IMR-90 (cell line): ENCODE results near the gene SPINK4. TPM values are rescaled to one million over a fixed set of nuclear protein-coding genes. Genes with fewer than 3 reads are reported as not detected.

Source experiments
- ATAC-seq: fragments of 200-7000 bp; cut with Tn5 transposase; 2 replicates; pipeline ENCODE4 v1.9.1; 2020; ENCODE audit warnings: low read depth, mild to moderate bottlenecking, moderate library complexity
- BruUV-seq: library from RNA; stranded (reverse); fragments of 400-500 nt; replicated peaks from 2 replicates; lab custom pipeline; 2021; lab: Mats Ljungman, UMichigan
- CTCF ChIA-PET: fragments of 300-600 bp; formaldehyde crosslinking; extraction: SDS; loops from one replicate; lab custom pipeline; 2021; ENCODE audit warnings: antibody characterized with exemption; lab: Yijun Ruan, JAX
- POLR2A ChIA-PET: fragments of 300-600 bp; sonication (Branson Sonifier 250); formaldehyde crosslinking; loops from one replicate; lab custom pipeline; 2022; ENCODE audit warnings: antibody characterized with exemption; ENCODE audit not compliant: unreplicated experiment; lab: Charles Lee
- DNase-seq: peaks from one replicate; pipeline ENCODE4 v3.0.0; 2013
- H2AFZ ChIP-seq: replicated peaks from 2 replicates; pipeline ENCODE3; 2013; ENCODE audit warnings: low read length, mild to moderate bottlenecking; ENCODE audit not compliant: poor library complexity
- H2AK5ac ChIP-seq: 2 replicates; pipeline ENCODE4 v1.6.1; 2013; ENCODE audit warnings: low read depth, low read length, inconsistent platforms
- H2AK9ac ChIP-seq: replicated peaks from 2 replicates; pipeline ENCODE3; 2013; ENCODE audit warnings: mild to moderate bottlenecking, low read depth, low read length, moderate library complexity; ENCODE audit not compliant: poor library complexity
- H2BK120ac ChIP-seq: 2 replicates; pipeline ENCODE4 v1.6.1; 2013; ENCODE audit warnings: low read depth, low read length, inconsistent platforms
- H2BK15ac ChIP-seq: 3 replicates; pipeline ENCODE4 v1.6.1; 2013; ENCODE audit warnings: low read depth, low read length, inconsistent platforms
- H2BK20ac ChIP-seq: 2 replicates; pipeline ENCODE4 v1.6.1; 2013; ENCODE audit warnings: low read depth, mild to moderate bottlenecking, inconsistent platforms, low read length, moderate library complexity
- H2BK5ac ChIP-seq: 2 replicates; pipeline ENCODE4 v1.6.1; 2013; ENCODE audit warnings: mild to moderate bottlenecking, low read depth, low read length, inconsistent platforms; ENCODE audit not compliant: poor library complexity, severe bottlenecking
- H3K14ac ChIP-seq: replicated peaks from 2 replicates; pipeline ENCODE4 v1.6.1; 2013; ENCODE audit warnings: low read depth, low read length, inconsistent platforms
- H3K18ac ChIP-seq: 2 replicates; pipeline ENCODE4 v1.6.1; 2013; ENCODE audit warnings: low read depth, low read length, control low read depth
- H3K23ac ChIP-seq: 2 replicates; pipeline ENCODE4 v1.6.1; 2013; ENCODE audit warnings: low read depth, low read length, inconsistent platforms
- H3K27ac ChIP-seq: 2 replicates; pipeline ENCODE4 v1.5.1; 2013; ENCODE audit warnings: mild to moderate bottlenecking, control low read depth, low read length; ENCODE audit not compliant: insufficient read depth
- H3K27me3 ChIP-seq: 2 replicates; pipeline ENCODE4 v1.6.1; 2013; ENCODE audit warnings: low read length; ENCODE audit not compliant: control insufficient read depth, insufficient read depth
- H3K36me3 ChIP-seq: 2 replicates; pipeline ENCODE4 v1.6.1; 2013; ENCODE audit warnings: low read length, mixed read lengths; ENCODE audit not compliant: control insufficient read depth, insufficient read depth
- H3K4ac ChIP-seq: 2 replicates; pipeline ENCODE4 v1.6.1; 2013; ENCODE audit warnings: low read depth, low read length, inconsistent platforms
- H3K4me1 ChIP-seq: 2 replicates; pipeline ENCODE4 v1.6.1; 2013; ENCODE audit warnings: low read length, mixed read lengths; ENCODE audit not compliant: control insufficient read depth, insufficient read depth
- H3K4me2 ChIP-seq: 2 replicates; pipeline ENCODE4 v1.6.1; 2013; ENCODE audit warnings: low read depth, mild to moderate bottlenecking, control low read depth, low read length, moderate library complexity
- H3K4me3 ChIP-seq: 2 replicates; pipeline ENCODE4 v1.5.1; 2013; ENCODE audit warnings: low read depth, mild to moderate bottlenecking, control low read depth, low read length, moderate library complexity; ENCODE audit not compliant: insufficient read depth
- H3K56ac ChIP-seq: 2 replicates; pipeline ENCODE4 v1.6.1; 2013; ENCODE audit warnings: low read length, inconsistent platforms; ENCODE audit not compliant: insufficient read depth; ENCODE audit errors: extremely low read depth
- H3K79me1 ChIP-seq, 2 experiments: 2 replicates each; pipeline ENCODE4 v1.6.1; 2013; ENCODE audit warnings: low read length in 2 of 2, inconsistent platforms in 1 of 2, low read depth in 1 of 2
- H3K9ac ChIP-seq: 2 replicates; pipeline ENCODE4 v1.6.1; 2013; ENCODE audit warnings: low read depth, low read length, control low read depth
- H3K9me1 ChIP-seq: 2 replicates; pipeline ENCODE4 v1.6.1; 2013; ENCODE audit warnings: low read length, inconsistent platforms; ENCODE audit not compliant: insufficient read depth
- H3K9me3 ChIP-seq: 2 replicates; pipeline ENCODE4 v1.6.1; 2013; ENCODE audit warnings: low read length; ENCODE audit not compliant: control insufficient read depth, insufficient read depth
- H4K20me1 ChIP-seq: 2 replicates; pipeline ENCODE4 v1.6.1; 2013; ENCODE audit warnings: low read length, inconsistent platforms; ENCODE audit not compliant: insufficient read depth
- H4K5ac ChIP-seq: 2 replicates; pipeline ENCODE4 v1.6.1; 2013; ENCODE audit warnings: mild to moderate bottlenecking, low read depth, low read length, control low read depth
- H4K8ac ChIP-seq, 2 experiments: 2 replicates each; pipeline ENCODE4 v1.6.1; 2013; ENCODE audit warnings: low read depth in 2 of 2, low read length in 2 of 2, control low read depth in 1 of 2, inconsistent platforms in 1 of 2
- H4K91ac ChIP-seq: 2 replicates; pipeline ENCODE4 v1.6.1; 2013; ENCODE audit warnings: low read depth, low read length, inconsistent platforms; ENCODE audit not compliant: insufficient read depth
- BHLHE40 ChIP-seq: fragments of 150-350 bp; IDR thresholded peaks from 2 replicates; pipeline ENCODE4 v1.6.1; 2016; ENCODE audit warnings: mild to moderate bottlenecking, low read depth, low read length
- CEBPB ChIP-seq: IDR thresholded peaks from 2 replicates; pipeline ENCODE4 v1.6.1; 2012; ENCODE audit warnings: low read depth, low read length, improper control_type of control experiment
- CTCF ChIP-seq: conservative IDR thresholded peaks from 2 replicates; pipeline ENCODE4 v1.5.1; 2012; ENCODE audit warnings: mild to moderate bottlenecking, low read depth, low read length, improper control_type of control experiment
- ELK1 ChIP-seq: fragments of 150-350 bp; IDR thresholded peaks from 2 replicates; pipeline ENCODE4 v1.6.1; 2016; ENCODE audit warnings: low read depth, mild to moderate bottlenecking, low read length, moderate library complexity, borderline replicate concordance
- FOS ChIP-seq: fragments of 150-350 bp; IDR thresholded peaks from 2 replicates; pipeline ENCODE4 v1.6.1; 2016; ENCODE audit warnings: low read depth, low read length
- MAFK ChIP-seq: IDR thresholded peaks from 2 replicates; pipeline ENCODE4 v1.6.1; 2012; ENCODE audit warnings: low read depth, low read length, improper control_type of control experiment
- MAZ ChIP-seq: IDR thresholded peaks from 2 replicates; pipeline ENCODE4 v1.6.1; 2012; ENCODE audit warnings: low read depth, mild to moderate bottlenecking, low read length, improper control_type of control experiment, moderate library complexity, borderline replicate concordance
- NFE2L2 ChIP-seq: fragments of 150-350 bp; IDR thresholded peaks from 2 replicates; pipeline ENCODE4 v1.6.1; 2016; ENCODE audit warnings: low read depth, mild to moderate bottlenecking, low read length
- RCOR1 ChIP-seq: IDR thresholded peaks from 2 replicates; pipeline ENCODE4 v1.6.1; 2012; ENCODE audit warnings: mild to moderate bottlenecking, low read length, improper control_type of control experiment; ENCODE audit not compliant: insufficient replicate concordance
- SMC3 ChIP-seq: fragments of 150-350 bp; IDR thresholded peaks from 2 replicates; pipeline ENCODE4 v1.6.1; 2016; ENCODE audit warnings: low read depth, mild to moderate bottlenecking, antibody characterized with exemption, low read length, moderate library complexity
- USF2 ChIP-seq: fragments of 150-350 bp; IDR thresholded peaks from 2 replicates; pipeline ENCODE4 v1.6.1; 2017; ENCODE audit warnings: mild to moderate bottlenecking, antibody characterized with exemption, low read length, low read depth
- WGBS, 2 experiments: methylation state at CpG; one replicate each; pipeline versions ENCODE4 v1.1.5 to v1.1.7; 2013; ENCODE audit warnings: missing lambda C conversion rate in 2 of 2; ENCODE audit not compliant: insufficient read length in 1 of 2; ENCODE audit errors: extremely low coverage in 2 of 2; 5-methylcytosine and 5-hydroxymethylcytosine counted together
- dilution Hi-C: fragments of 300-500 bp; cut with HindIII; formaldehyde crosslinking; loops from one replicate; pipeline ENCODE4 v1.14.3; 2018; ENCODE audit warnings: low sequenced_read_pairs; ENCODE audit not compliant: unreplicated experiment
- in situ Hi-C: fragments of 300-500 bp; cut with MboI; formaldehyde crosslinking; loops from 3 replicates; pipeline ENCODE4 v1.14.3; 2019; ENCODE audit warnings: low sequenced_read_pairs, inconsistent platforms, mixed read lengths
- intact Hi-C: fragments of 100-400 bp; cut with micrococcal nuclease; formaldehyde crosslinking; loops from 2 replicates; pipeline ENCODE4 v1.10.0; 2022
- polyA plus RNA-seq, 3 experiments: library from polyadenylated mRNA; depleted of rRNA; stranded (reverse); fragments of >200 nt; gene quantifications; 2 replicates each; pipeline ENCODE4 v1.2.3, GENCODE V29; 2012; ENCODE audit warnings: low replicate concordance in 1 of 3
- total RNA-seq: library from RNA; depleted of rRNA; stranded (reverse); fragments of >200 nt; gene quantifications from 2 replicates; pipeline ENCODE4 v1.2.3, GENCODE V29; 2012

The SPINK4 gene
- total and polyA plus RNA-seq, 2 of the 4 experiments (the other 2 are of a cell fraction): not detected

GRCh38 chr9:33277484-33277883 lies 37.5 kb downstream of the SPINK4 start:
- ChIA-PET POLR2A (no interaction called here), CTCF (no interaction called here)
- DNase-seq: no peak
- no peak overlapping the region for H2BK120ac ChIP-seq
- no peak overlapping the region for H2AK5ac ChIP-seq
- in situ Hi-C loops: no loop called here
- TF ChIP-seq MAZ (no peak), ELK1 (no peak), CEBPB (no peak), CTCF (no peak), USF2 (no peak), BHLHE40 (no peak), NFE2L2 (no peak), SMC3 (no peak), RCOR1 (no peak), MAFK (no peak), FOS (no peak)
- no peak overlapping the region for H2BK5ac ChIP-seq
- BruUV-seq: no TSS peak
- H3K4ac ChIP-seq: no peak overlapping the region
- H3K9me3 ChIP-seq: no peaks in the 10 kb centered on the region
- H4K5ac ChIP-seq: no peak overlapping the region
- H3K27me3 ChIP-seq: no peaks in the 10 kb centered on the region
- ATAC-seq: no peak
- H3K27ac ChIP-seq: no peak overlapping the region
- dilution Hi-C loops: loop anchor here (25.0 kb wide), 1 partner anchor 185 kb away; the partner anchor contains the start of gene NOL6
- no peak overlapping the region for H3K56ac ChIP-seq
- no peak overlapping the region for H3K9ac ChIP-seq
- H2AFZ ChIP-seq: no peak overlapping the region
- H2BK15ac ChIP-seq: no peak overlapping the region
- peaks cover 9 to 16% of the 10 kb centered on the region in 2 experiments; a peak in 3 of 4 replicates for H3K79me1 ChIP-seq
- no peak overlapping the region for H4K8ac ChIP-seq
- H3K14ac ChIP-seq: no peak overlapping the region
- H2BK20ac ChIP-seq: no peak overlapping the region
- 100% methylated on average over 4 of the region's 4 CpGs; no CpG with 5 or more reads in 1 of the 2 experiments for WGBS, 2 experiments
- intact Hi-C loops: no loop called here
- H4K20me1 ChIP-seq: no peaks in the 10 kb centered on the region
- H3K23ac ChIP-seq: no peak overlapping the region
- H3K18ac ChIP-seq: no peak overlapping the region
- no peak overlapping the region for H3K4me3 ChIP-seq
- no peak overlapping the region for H3K4me2 ChIP-seq
- no peak overlapping the region for H4K91ac ChIP-seq
- peaks cover 2% of the 10 kb centered on the region; the same call in 1 of the 2 replicates for H3K9me1 ChIP-seq
- peaks cover 5% of the 10 kb centered on the region for H3K4me1 ChIP-seq
- H3K36me3 ChIP-seq: peaks cover 52% of the 10 kb centered on the region
- no peak overlapping the region for H2AK9ac ChIP-seq
